ENCODE results near the gene PTCH2.

The PTCH2 gene

GRCh38 chr1:44819608-44820327 is 23.3 kb downstream of the PTCH2 start (continued):
- TF ChIP-seq PRDM4 (tag by site-specific recombination; IDR thresholded peaks at IDR 0.05) (peak; percentile 34; the same call in 1 of the 2 replicates), ZNF600 (tag by site-specific recombination; IDR thresholded peaks at IDR 0.05) (peak; percentile 60), SP3 (tag by site-specific recombination; IDR thresholded peaks at IDR 0.05) (peak; percentile 51), ZFP37 (tag by site-specific recombination; IDR thresholded peaks at IDR 0.05) (0 out of 2 replicates have a peak, but pooled peaks have one; percentile 12), ZBTB6 (tag by site-specific recombination; IDR thresholded peaks at IDR 0.05) (0 out of 2 replicates have a peak, but pooled peaks have one; percentile 15), ZNF24 (tag by site-specific recombination; IDR thresholded peaks at IDR 0.05) (peak; percentile 46; the same call in 1 of the 2 replicates), YY2 (tag by site-specific recombination; IDR thresholded peaks at IDR 0.05) (no peak), KLF7 (tag by site-specific recombination; IDR thresholded peaks at IDR 0.05; ENCODE audit: borderline replicate concordance) (no peak), ZNF548 (tag by site-specific recombination; IDR thresholded peaks at IDR 0.05) (no peak), KLF17 (tag by site-specific recombination; IDR thresholded peaks at IDR 0.05) (peak; percentile 86), ZNF280C (tag by site-specific recombination; IDR thresholded peaks at IDR 0.05) (no peak), ZNF391 (tag by site-specific recombination; IDR thresholded peaks at IDR 0.05; ENCODE audit: borderline replicate concordance, low read depth) (peak; percentile 27; the same call in 1 of the 2 replicates), ZEB2 (tag by site-specific recombination; IDR thresholded peaks at IDR 0.05) (peak; percentile 66), TRIM28 (IDR thresholded peaks at IDR 0.05; ENCODE audit: borderline replicate concordance, low read length) (peak; percentile 96), MZF1 (tag by site-specific recombination; IDR thresholded peaks at IDR 0.05; ENCODE audit: borderline replicate concordance) (peak; percentile 35; the same call in 1 of the 2 replicates), KLF10 (tag by site-specific recombination; IDR thresholded peaks at IDR 0.05) (peak; percentile 90), TCF7L2 (IDR thresholded peaks at IDR 0.05; ENCODE audit: borderline replicate concordance, low read depth, low read length) (0 out of 2 replicates have a peak, but pooled peaks have one; percentile 14), ZBTB8A (tag by site-specific recombination; IDR thresholded peaks at IDR 0.05) (peak; percentile 91), ZNF843 (tag by site-specific recombination; IDR thresholded peaks at IDR 0.05) (peak; percentile 41; the same call in 1 of the 2 replicates), ZNF18 (tag by site-specific recombination; IDR thresholded peaks at IDR 0.05) (peak; percentile 56; the same call in 1 of the 2 replicates), ZNF580 (tag by site-specific recombination; IDR thresholded peaks at IDR 0.05) (no peak), ZNF76 (tag by site-specific recombination; IDR thresholded peaks at IDR 0.05; ENCODE audit: borderline replicate concordance, low read depth) (peak; percentile 99), REPIN1 (tag by site-specific recombination; IDR thresholded peaks at IDR 0.05; ENCODE audit: low read depth) (no peak), ZNF423 (tag by site-specific recombination; IDR thresholded peaks at IDR 0.05) (no peak), ZSCAN16 (tag by site-specific recombination; IDR thresholded peaks at IDR 0.05) (no peak)

All from HEK293 (cell line).